Measurements from ENCODE around the gene ATP6V1A. TPM values are rescaled to one million over a fixed set of nuclear protein-coding genes. Genes with fewer than 3 reads are reported as not detected.

ATP6V1A gene
- polyA plus RNA-seq, 1 of the 3 experiments (the other 2 are of a cell fraction): 12.1 TPM

- CTCF ChIA-PET: interaction anchor here (1.2 to 1.4 kb wide), 2 partner anchors 10 to 99 kb away, joined by 4 to 7 read pairs; no protein-coding TSS in a partner anchor
- Histone ChIP-seq H3K27ac (ENCODE audit: low read depth in 2 of 2, low read length in 1 of 2) (no peak overlapping the region), H3K36me3 (replicated peaks in 1 of 2; ENCODE audit: control insufficient read depth in 1 of 2, insufficient read depth in 2 of 2, low read length in 1 of 2) (no peaks in the 10 kb centered on the region), H3K9me2 (no peaks in the 10 kb centered on the region), H3K9ac (no peak overlapping the region), H3K79me2 (ENCODE audit: insufficient read depth) (no peaks in the 10 kb centered on the region), H3K4me3 (ENCODE audit: low read depth in 2 of 2, low read length in 1 of 2) (no peak overlapping the region), H3K9me3 (peaks cover 6% of the 10 kb centered on the region; the same call in 1 of the 2 replicates), H3F3A (replicated peaks; ENCODE audit: insufficient read depth) (peaks cover 15% of the 10 kb centered on the region), H4K20me1 (ENCODE audit: insufficient read depth) (no peaks in the 10 kb centered on the region), H3K4me1 (ENCODE audit: control insufficient read depth in 1 of 2, insufficient read depth in 2 of 2, low read depth in 1 of 2, low read length in 1 of 2) (peaks cover 0 to 7% of the 10 kb centered on the region in 2 experiments; a peak in 1 of 4 replicates), H3K4me2 (no peak overlapping the region), H3K27me3 (ENCODE audit: insufficient read depth) (no peaks in the 10 kb centered on the region), H2AFZ (ENCODE audit: low read depth) (no peak overlapping the region)
- POLR2A ChIA-PET: no interaction called here
- DNase-seq: no peak
- TF ChIP-seq TAF1 (IDR thresholded peaks at IDR 0.05; ENCODE audit: borderline replicate concordance, low read depth, low read length) (no peak), GABPA (IDR thresholded peaks at IDR 0.05; ENCODE audit: low read depth) (no peak), EZH2phosphoT487 (IDR thresholded peaks at IDR 0.05; ENCODE audit: borderline replicate concordance, low read depth) (no peak), RCOR1 (IDR thresholded peaks at IDR 0.05; ENCODE audit: low read length) (no peak), USF2 (IDR thresholded peaks at IDR 0.05; ENCODE audit: borderline replicate concordance, low read depth, low read length) (no peak), EP300 (IDR thresholded peaks at IDR 0.05; ENCODE audit: borderline replicate concordance in 1 of 2, low read depth in 1 of 2, low read length in 1 of 2) (no peak), RAD21 (IDR thresholded peaks at IDR 0.05; ENCODE audit: low read length) (no peak)
Measured at GRCh38 chr3:113834983-113835382, 88.1 kb downstream of the ATP6V1A start.

- peak within 1 kb of the TSS in 1 of 2 experiments; percentile 43; a peak in 2 of 4 replicates for H3K27ac ChIP-seq (ENCODE audit: low read depth in 2 of 2, low read length in 1 of 2)
- POLR2A ChIA-PET: no interaction called here
Measured at GRCh38 chr3:113838631-113839209, 91.9 kb downstream of the ATP6V1A start, which contains the start of gene GRAMD1C. Gene GRAMD1C (plus strand): TSS chr3:113838788. CDS start chr3:113838910, 122 bp downstream.

More at GRCh38 chr3:113838631-113839209, 91.9 kb downstream of the ATP6V1A start, which contains the start of gene GRAMD1C:
- peak within 1 kb of the TSS; percentile 57 to 81 for H3K4me3 ChIP-seq (ENCODE audit: low read depth in 2 of 2, low read length in 1 of 2)
- H3K9me3 ChIP-seq: no peaks in the 10 kb centered on the region
- peak within 1 kb of the TSS; percentile 98 for H2AFZ ChIP-seq (ENCODE audit: low read depth)
- peak; percentile 91 for DNase-seq
- H3K9me2 ChIP-seq: no peaks in the 10 kb centered on the region
- peak within 1 kb of the TSS; percentile 74 for H3K9ac ChIP-seq
- TF ChIP-seq SIN3A (IDR thresholded peaks at IDR 0.05; ENCODE audit: borderline replicate concordance, low read depth, low read length) (0 out of 2 replicates have a peak, but pooled peaks have one; percentile 19), SMC3 (IDR thresholded peaks at IDR 0.05; ENCODE audit: low read depth, low read length) (peak; percentile 83), TAF1 (IDR thresholded peaks at IDR 0.05; ENCODE audit: borderline replicate concordance, low read depth, low read length) (no peak), CTCF (IDR thresholded peaks at IDR 0.05) (peak; percentile 94), MXI1 (IDR thresholded peaks at IDR 0.05; ENCODE audit: low read depth, low read length) (0 out of 2 replicates have a peak, but pooled peaks have one; percentile 39), NRF1 (IDR thresholded peaks at IDR 0.05; ENCODE audit: low read depth, low read length) (peak; percentile 3; the same call in 1 of the 2 replicates), RCOR1 (IDR thresholded peaks at IDR 0.05; ENCODE audit: low read length) (peak; percentile 46; the same call in 1 of the 2 replicates), CHD2 (IDR thresholded peaks at IDR 0.05; ENCODE audit: low read length, partially characterized antibody) (no peak), RAD21 (IDR thresholded peaks at IDR 0.05; ENCODE audit: low read length) (peak; percentile 70), EP300 (IDR thresholded peaks at IDR 0.05; ENCODE audit: borderline replicate concordance in 1 of 2, low read depth in 1 of 2, low read length in 1 of 2) (no peak)
- CTCF ChIA-PET: interaction anchor here (0.6 to 2.5 kb wide), 10 partner anchors 9 to 102 kb away, joined by 3 to 10 read pairs (median 4); no protein-coding TSS in a partner anchor
- H3F3A ChIP-seq (replicated peaks; ENCODE audit: insufficient read depth): no peaks in the 10 kb centered on the region
- H3K36me3 ChIP-seq (replicated peaks in 1 of 2; ENCODE audit: control insufficient read depth in 1 of 2, insufficient read depth in 2 of 2, low read length in 1 of 2): no peaks in the 10 kb centered on the region
- 7% methylated on average over 15 of the region's 48 CpGs for WGBS (ENCODE audit: low lambda C conversion rate)
- H3K4me2 ChIP-seq: peak within 1 kb of the TSS; percentile 82
- no peaks in the 10 kb centered on the region for H3K79me2 ChIP-seq (ENCODE audit: insufficient read depth)
- no peaks in the 10 kb centered on the region for H3K27me3 ChIP-seq (ENCODE audit: insufficient read depth)
- H4K20me1 ChIP-seq (ENCODE audit: insufficient read depth): no peaks in the 10 kb centered on the region
- H3K4me1 ChIP-seq (ENCODE audit: control insufficient read depth in 1 of 2, insufficient read depth in 2 of 2, low read depth in 1 of 2, low read length in 1 of 2): no peaks in the 10 kb centered on the region; a peak in 1 of 4 replicates
